Gastroesophageal sphincter (tissue), 4 donors: ENCODE measurements around the gene RTKN. TPM values are rescaled to one million over a fixed set of nuclear protein-coding genes. Genes with fewer than 3 reads are reported as not detected.

Source experiments
- ATAC-seq: fragments of 150-250 bp; one replicate; pipeline ENCODE4 v1.9.1; 2016; ENCODE audit warnings: mild to moderate bottlenecking, moderate library complexity
- H3K27ac ChIP-seq, 4 donors: fragments of 200-600 bp; sonication (generic) in 3 of 4; 1 replicate in 3 of 4; 2 replicates in 1 of 4; pipeline ENCODE4 v1.5.1; 2016 to 2019
- H3K27me3 ChIP-seq: fragments of 200-600 bp; sonication (generic); one replicate; pipeline ENCODE4 v1.5.1; 2019
- H3K36me3 ChIP-seq, 2 donors: fragments of 200-600 bp; sonication (generic); one replicate each; pipeline ENCODE4 v1.5.1; 2019; ENCODE audit warnings: control low read depth in 1 of 2
- H3K4me1 ChIP-seq, 3 donors: fragments of 200-600 bp; sonication (generic); 1 replicate in 2 of 3; 2 replicates in 1 of 3; pipeline ENCODE4 v1.5.1; 2016 to 2019; ENCODE audit warnings: control low read depth in 2 of 3
- H3K4me3 ChIP-seq, 2 donors: fragments of 200-600 bp; sonication (generic); one replicate each; pipeline ENCODE4 v1.5.1; 2019; ENCODE audit warnings: mild to moderate bottlenecking in 1 of 2, moderate library complexity in 1 of 2
- H3K9me3 ChIP-seq, 3 donors: fragments of 200-600 bp; sonication (generic); one replicate each; pipeline ENCODE4 v1.5.1; 2017 to 2019; ENCODE audit warnings: control low read depth in 2 of 3
- EP300 ChIP-seq: sonication (generic); formaldehyde crosslinking; IDR thresholded peaks from one replicate; pipeline ENCODE4 v1.6.1; 2017; ENCODE audit warnings: antibody characterized with exemption, mild to moderate bottlenecking
- POLR2A ChIP-seq, 2 donors: fragments of 450-650 bp; IDR thresholded peaks; one replicate each; pipeline ENCODE4 v1.6.1; 2017; ENCODE audit warnings: antibody characterized with exemption in 2 of 2, mild to moderate bottlenecking in 2 of 2, moderate library complexity in 1 of 2
- POLR2AphosphoS5 ChIP-seq: sonication (generic); formaldehyde crosslinking; IDR thresholded peaks from one replicate; pipeline ENCODE4 v1.6.1; 2017; ENCODE audit warnings: antibody characterized with exemption
- WGBS, 2 donors: methylation state at CpG; one replicate each; pipeline ENCODE4 v1.1.5; 2018; ENCODE audit warnings: low coverage in 1 of 2; 5-methylcytosine and 5-hydroxymethylcytosine counted together
- total RNA-seq, 4 donors: library from RNA; depleted of rRNA; stranded (reverse); fragments of >200 nt; gene quantifications; one replicate each; pipeline ENCODE4 v1.1.0, GENCODE V29; 2016
- TF ChIP-seq, protein P1 (sequence below), 4 experiments: fragments of 200-600 bp in 2 of 4; fragments of 450-650 bp in 2 of 4; sonication (generic) in 1 of 4; IDR thresholded peaks; one replicate each; pipeline ENCODE4 v1.5.1; 2017 to 2019; ENCODE audit warnings: antibody characterized with exemption in 4 of 4, mild to moderate bottlenecking in 2 of 4, moderate library complexity in 2 of 4

RTKN gene
- total RNA-seq, 4 donors from 2014 or later, result 10.9 to 17.3 (median 14.0) TPM

DNA sequence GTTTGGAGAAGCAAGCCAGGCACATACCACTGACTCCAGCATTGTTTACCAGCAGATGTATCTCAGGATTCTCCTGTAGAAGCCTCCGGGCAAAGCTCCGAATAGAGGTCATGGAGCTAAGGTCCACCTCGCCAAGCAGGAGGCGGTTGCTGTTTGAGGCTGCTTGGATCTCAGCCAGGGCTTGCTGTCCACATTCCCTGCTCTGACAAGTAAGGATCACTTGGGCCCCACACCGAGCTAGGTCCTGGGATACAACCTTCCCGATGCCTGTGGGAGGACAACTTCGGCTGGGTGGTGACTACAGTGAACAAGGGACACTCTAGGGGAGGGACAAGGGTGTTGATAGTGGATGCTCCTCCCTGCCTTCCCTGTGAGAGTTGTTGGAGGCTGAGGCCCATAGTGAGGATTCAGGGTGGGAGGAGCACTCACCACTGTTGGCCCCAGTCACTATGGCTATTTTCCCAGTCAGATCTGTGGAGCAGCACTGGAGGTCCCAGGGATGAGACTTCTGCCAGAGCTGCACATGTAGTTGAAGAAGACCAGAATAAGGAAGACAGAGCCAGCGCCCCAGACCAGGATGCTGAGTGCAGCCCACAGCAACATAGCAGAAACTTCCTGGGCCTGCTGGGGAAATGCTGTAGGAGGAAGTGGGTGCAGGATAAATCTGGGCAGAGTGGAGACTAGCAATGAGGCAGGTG lies 28.6 kb downstream of the RTKN start:
- Histone ChIP-seq H3K4me3 (no peak overlapping the region), H3K4me1 (peaks cover 0 to 30% (median 9%) of the 10 kb centered on the region in 3 donors), H3K9me3 (no peaks in the 10 kb centered on the region), H3K27ac (no peak overlapping the region), H3K36me3 (no peaks in the 10 kb centered on the region), H3K27me3 (no peaks in the 10 kb centered on the region)
- 54% methylated on average over 8 of the region's 8 CpGs; no CpG with 5 or more reads in 1 of the 2 donors for WGBS, 2 donors
- ATAC-seq, result no peak
- TF ChIP-seq EP300, result no peak
- no peak for TF ChIP-seq POLR2A (IDR thresholded peaks at IDR 0.05)
- TF ChIP-seq, protein P1, sequence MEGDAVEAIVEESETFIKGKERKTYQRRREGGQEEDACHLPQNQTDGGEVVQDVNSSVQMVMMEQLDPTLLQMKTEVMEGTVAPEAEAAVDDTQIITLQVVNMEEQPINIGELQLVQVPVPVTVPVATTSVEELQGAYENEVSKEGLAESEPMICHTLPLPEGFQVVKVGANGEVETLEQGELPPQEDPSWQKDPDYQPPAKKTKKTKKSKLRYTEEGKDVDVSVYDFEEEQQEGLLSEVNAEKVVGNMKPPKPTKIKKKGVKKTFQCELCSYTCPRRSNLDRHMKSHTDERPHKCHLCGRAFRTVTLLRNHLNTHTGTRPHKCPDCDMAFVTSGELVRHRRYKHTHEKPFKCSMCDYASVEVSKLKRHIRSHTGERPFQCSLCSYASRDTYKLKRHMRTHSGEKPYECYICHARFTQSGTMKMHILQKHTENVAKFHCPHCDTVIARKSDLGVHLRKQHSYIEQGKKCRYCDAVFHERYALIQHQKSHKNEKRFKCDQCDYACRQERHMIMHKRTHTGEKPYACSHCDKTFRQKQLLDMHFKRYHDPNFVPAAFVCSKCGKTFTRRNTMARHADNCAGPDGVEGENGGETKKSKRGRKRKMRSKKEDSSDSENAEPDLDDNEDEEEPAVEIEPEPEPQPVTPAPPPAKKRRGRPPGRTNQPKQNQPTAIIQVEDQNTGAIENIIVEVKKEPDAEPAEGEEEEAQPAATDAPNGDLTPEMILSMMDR (IDR thresholded peaks at IDR 0.05), result no peak
- TF ChIP-seq POLR2AphosphoS5, result no peak

GRCh38 chr2:74407682-74408081 lies 34.1 kb downstream of the RTKN start:
- 57 to 61% methylated on average over 3 to 5 of the region's 5 CpGs for WGBS, 2 donors
- no peak for TF ChIP-seq POLR2AphosphoS5
- TF ChIP-seq, protein P1 (IDR thresholded peaks at IDR 0.05), result no peak
- TF ChIP-seq POLR2A (IDR thresholded peaks at IDR 0.05), result no peak
- TF ChIP-seq EP300, result no peak
- no peaks in the 10 kb centered on the region for H3K4me1 ChIP-seq
- H3K4me3 ChIP-seq, result no peak overlapping the region
- H3K27me3 ChIP-seq, result no peaks in the 10 kb centered on the region
- no peak overlapping the region for H3K27ac ChIP-seq
- no peaks in the 10 kb centered on the region for H3K36me3 ChIP-seq
- no peak for ATAC-seq
- H3K9me3 ChIP-seq, result no peaks in the 10 kb centered on the region

- TF ChIP-seq, protein P1 (IDR thresholded peaks at IDR 0.05), result no peak
- no peak for TF ChIP-seq EP300
- TF ChIP-seq POLR2A (IDR thresholded peaks at IDR 0.05), result no peak
- TF ChIP-seq POLR2AphosphoS5, result no peak
- no peaks in the 10 kb centered on the region for H3K4me1 ChIP-seq
- H3K4me3 ChIP-seq, result no peak overlapping the region
- no peaks in the 10 kb centered on the region for H3K27me3 ChIP-seq
- H3K9me3 ChIP-seq, result no peaks in the 10 kb centered on the region
- no peak for ATAC-seq
- no peak overlapping the region for H3K27ac ChIP-seq
- H3K36me3 ChIP-seq, result no peaks in the 10 kb centered on the region
Measured at GRCh38 chr2:74406035-74406434, 35.7 kb downstream of the RTKN start.

DNA sequence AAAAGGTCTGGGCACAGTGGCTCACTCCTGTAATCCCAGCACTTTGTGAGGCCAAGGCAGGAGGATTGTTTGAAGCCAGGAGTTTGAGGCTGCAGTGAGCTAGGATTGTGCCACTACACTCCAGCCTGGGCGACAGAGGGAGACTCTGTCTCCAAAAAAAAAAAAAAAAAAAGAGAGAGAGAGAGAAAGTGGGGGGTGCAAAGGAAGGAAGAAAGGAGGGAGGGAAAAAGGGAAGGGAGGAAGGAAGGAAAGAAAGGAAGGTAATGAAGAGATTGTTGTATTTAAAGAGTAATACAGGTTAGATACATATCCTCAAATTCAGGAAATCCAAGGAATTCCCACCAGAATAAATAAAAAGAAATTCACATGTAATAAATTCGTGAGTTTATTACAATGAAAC lies 39.8 kb downstream of the RTKN start:
- ATAC-seq, result no peak
- Histone ChIP-seq H3K4me3 (no peak overlapping the region), H3K4me1 (no peaks in the 10 kb centered on the region), H3K27ac (no peak overlapping the region), H3K27me3 (no peaks in the 10 kb centered on the region), H3K9me3 (no peaks in the 10 kb centered on the region), H3K36me3 (no peaks in the 10 kb centered on the region)
- 50 to 60% methylated on average over 1 of the region's 2 CpGs for WGBS, 2 donors
- no peak for TF ChIP-seq POLR2A (IDR thresholded peaks at IDR 0.05)
- no peak for TF ChIP-seq POLR2AphosphoS5
- TF ChIP-seq, protein P1 (IDR thresholded peaks at IDR 0.05), result no peak
- TF ChIP-seq EP300, result no peak

DNA sequence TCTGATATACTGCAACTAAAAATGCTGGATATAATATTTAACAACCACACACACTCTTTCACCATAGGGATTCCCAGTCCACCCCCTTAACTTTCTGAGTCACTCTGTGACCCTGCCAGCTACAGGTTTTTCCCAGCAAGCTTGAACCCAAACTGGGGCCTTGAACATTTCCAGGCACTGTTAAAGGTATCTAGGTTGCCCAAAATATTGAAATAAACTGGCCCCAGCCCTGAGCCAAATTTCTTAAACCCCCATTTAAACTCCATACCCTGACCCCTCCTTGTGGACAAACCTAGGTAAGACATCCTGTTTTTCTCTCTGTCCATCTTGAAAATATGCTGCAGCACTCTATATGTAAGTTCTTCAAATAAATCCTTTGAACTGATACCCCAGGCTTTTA lies 42.0 kb downstream of the RTKN start:
- Histone ChIP-seq H3K27ac (no peak overlapping the region), H3K36me3 (no peaks in the 10 kb centered on the region), H3K27me3 (no peaks in the 10 kb centered on the region), H3K4me1 (no peaks in the 10 kb centered on the region), H3K9me3 (no peaks in the 10 kb centered on the region), H3K4me3 (no peak overlapping the region)
- TF ChIP-seq, protein P1 (IDR thresholded peaks at IDR 0.05), result peak in 3 of 4 experiments; percentile 8 to 45 (median 37)
- TF ChIP-seq POLR2A (IDR thresholded peaks at IDR 0.05), result no peak
- TF ChIP-seq POLR2AphosphoS5, result no peak
- no peak for ATAC-seq
